Measurements from ENCODE around the gene ST7L.

- TF ChIP-seq CTCF (IDR thresholded peaks at IDR 0.05) (no peak), POLR2A (IDR thresholded peaks at IDR 0.05) (no peak)
Observed at GRCh38 chr1:112510340-112510739, 108.6 kb downstream of the ST7L start.
